ENCODE results near the gene GPR18.

The GPR18 gene

GRCh38 chr13:99208185-99208584 is 50.0 kb downstream of the GPR18 start:
- DNase-seq (ENCODE audit: low read depth) = no peak
- H3K4me3 ChIP-seq (ENCODE audit: low read length) = no peak overlapping the region
- no peak for TF ChIP-seq CTCF (conservative IDR thresholded peaks at IDR 0.05; ENCODE audit: low read length)

GRCh38 chr13:99207511-99207910 is 50.7 kb downstream of the GPR18 start:
- no peak overlapping the region for H3K4me3 ChIP-seq (ENCODE audit: low read length)
- no peak for DNase-seq (ENCODE audit: low read depth)
- no peak for TF ChIP-seq CTCF (conservative IDR thresholded peaks at IDR 0.05; ENCODE audit: low read length)

DNA sequence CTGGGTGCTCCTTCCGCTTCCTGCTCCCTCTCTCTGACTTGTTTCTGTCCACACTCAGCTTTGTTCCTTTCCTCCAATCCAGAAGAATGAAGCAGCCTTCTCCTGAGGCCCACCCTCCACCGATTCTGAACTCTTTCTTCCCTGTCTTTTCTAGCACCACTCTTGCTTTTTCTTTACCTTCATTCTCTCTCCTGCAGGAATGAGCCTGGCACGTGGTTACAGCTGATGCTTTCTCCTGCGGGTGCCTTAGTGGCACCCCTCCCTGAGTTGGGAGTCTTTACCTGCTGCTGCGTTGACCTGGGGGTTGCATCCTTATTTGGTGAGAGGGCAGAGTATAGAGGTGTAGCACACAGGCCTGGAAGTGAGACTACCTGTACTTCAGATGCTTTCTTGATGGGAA is 51.3 kb downstream of the GPR18 start:
- TF ChIP-seq CTCF (conservative IDR thresholded peaks at IDR 0.05; ENCODE audit: low read length) = no peak
- DNase-seq (ENCODE audit: low read depth) = no peak

GRCh38 chr13:99206226-99206625 is 52.0 kb downstream of the GPR18 start:
- no peak for DNase-seq (ENCODE audit: low read depth)
- TF ChIP-seq CTCF (conservative IDR thresholded peaks at IDR 0.05; ENCODE audit: low read length) = no peak
- no peak overlapping the region for H3K4me3 ChIP-seq (ENCODE audit: low read length)

More for the DNA sequence above, 51.3 kb downstream of the GPR18 start:
- no peak overlapping the region for H3K4me3 ChIP-seq (ENCODE audit: low read length)

- no peak overlapping the region for H3K4me3 ChIP-seq (ENCODE audit: low read length)
- DNase-seq (ENCODE audit: low read depth) = no peak
- TF ChIP-seq CTCF (conservative IDR thresholded peaks at IDR 0.05; ENCODE audit: low read length) = no peak
Measured at GRCh38 chr13:99205621-99206220, 52.5 kb downstream of the GPR18 start.
